Measurements from ENCODE around the gene SLC43A3.

- no peak for TF ChIP-seq CTCF (conservative IDR thresholded peaks at IDR 0.05; ENCODE audit: low read depth, low read length)
- TF ChIP-seq RFX5 (IDR thresholded peaks at IDR 0.05; ENCODE audit: low read depth, low read length), result no peak
- TF ChIP-seq MAFK (IDR thresholded peaks at IDR 0.05; ENCODE audit: low read depth, low read length), result no peak
- TF ChIP-seq POLR2A (IDR thresholded peaks at IDR 0.05; ENCODE audit: low read depth, low read length), result no peak
- TF ChIP-seq, protein P1, sequence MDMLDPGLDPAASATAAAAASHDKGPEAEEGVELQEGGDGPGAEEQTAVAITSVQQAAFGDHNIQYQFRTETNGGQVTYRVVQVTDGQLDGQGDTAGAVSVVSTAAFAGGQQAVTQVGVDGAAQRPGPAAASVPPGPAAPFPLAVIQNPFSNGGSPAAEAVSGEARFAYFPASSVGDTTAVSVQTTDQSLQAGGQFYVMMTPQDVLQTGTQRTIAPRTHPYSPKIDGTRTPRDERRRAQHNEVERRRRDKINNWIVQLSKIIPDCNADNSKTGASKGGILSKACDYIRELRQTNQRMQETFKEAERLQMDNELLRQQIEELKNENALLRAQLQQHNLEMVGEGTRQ (IDR thresholded peaks at IDR 0.05; ENCODE audit: low read depth, low read length), result no peak
Observed at GRCh38 chr11:57476047-57476756, 49.3 kb upstream of the SLC43A3 start.

All from IMR-90 (cell line).